GM18517 (cell line): Measurements from ENCODE around the gene CEP135.
"Not testable (repeated sequence)": the region's sequence is repeated elsewhere in the genome, so short reads cannot be mapped to it uniquely, and the experiment has no call there.

Experiments used
- ATAC-seq: cut with Tn5 transposase; IDR thresholded peaks from one replicate; pipeline ENCODE4 v1.9.1; 2021; ENCODE audit warnings: mild to moderate bottlenecking, moderate library complexity; ENCODE audit not compliant: unreplicated experiment

Gene CEP135, protein sequence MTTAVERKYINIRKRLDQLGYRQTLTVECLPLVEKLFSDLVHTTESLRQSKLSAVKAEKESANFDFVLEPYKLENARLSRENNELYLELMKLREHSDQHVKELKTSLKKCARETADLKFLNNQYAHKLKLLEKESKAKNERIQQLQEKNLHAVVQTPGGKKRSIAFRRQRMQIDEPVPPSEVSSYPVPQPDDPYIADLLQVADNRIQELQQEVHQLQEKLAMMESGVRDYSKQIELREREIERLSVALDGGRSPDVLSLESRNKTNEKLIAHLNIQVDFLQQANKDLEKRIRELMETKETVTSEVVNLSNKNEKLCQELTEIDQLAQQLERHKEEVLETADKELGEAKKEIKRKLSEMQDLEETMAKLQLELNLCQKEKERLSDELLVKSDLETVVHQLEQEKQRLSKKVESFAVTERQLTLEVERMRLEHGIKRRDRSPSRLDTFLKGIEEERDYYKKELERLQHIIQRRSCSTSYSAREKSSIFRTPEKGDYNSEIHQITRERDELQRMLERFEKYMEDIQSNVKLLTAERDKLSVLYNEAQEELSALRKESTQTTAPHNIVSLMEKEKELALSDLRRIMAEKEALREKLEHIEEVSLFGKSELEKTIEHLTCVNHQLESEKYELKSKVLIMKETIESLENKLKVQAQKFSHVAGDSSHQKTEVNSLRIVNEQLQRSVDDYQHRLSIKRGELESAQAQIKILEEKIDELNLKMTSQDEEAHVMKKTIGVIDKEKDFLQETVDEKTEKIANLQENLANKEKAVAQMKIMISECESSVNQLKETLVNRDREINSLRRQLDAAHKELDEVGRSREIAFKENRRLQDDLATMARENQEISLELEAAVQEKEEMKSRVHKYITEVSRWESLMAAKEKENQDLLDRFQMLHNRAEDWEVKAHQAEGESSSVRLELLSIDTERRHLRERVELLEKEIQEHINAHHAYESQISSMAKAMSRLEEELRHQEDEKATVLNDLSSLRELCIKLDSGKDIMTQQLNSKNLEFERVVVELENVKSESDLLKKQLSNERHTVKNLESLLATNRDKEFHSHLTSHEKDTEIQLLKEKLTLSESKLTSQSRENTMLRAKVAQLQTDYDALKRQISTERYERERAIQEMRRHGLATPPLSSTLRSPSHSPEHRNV

DNA sequence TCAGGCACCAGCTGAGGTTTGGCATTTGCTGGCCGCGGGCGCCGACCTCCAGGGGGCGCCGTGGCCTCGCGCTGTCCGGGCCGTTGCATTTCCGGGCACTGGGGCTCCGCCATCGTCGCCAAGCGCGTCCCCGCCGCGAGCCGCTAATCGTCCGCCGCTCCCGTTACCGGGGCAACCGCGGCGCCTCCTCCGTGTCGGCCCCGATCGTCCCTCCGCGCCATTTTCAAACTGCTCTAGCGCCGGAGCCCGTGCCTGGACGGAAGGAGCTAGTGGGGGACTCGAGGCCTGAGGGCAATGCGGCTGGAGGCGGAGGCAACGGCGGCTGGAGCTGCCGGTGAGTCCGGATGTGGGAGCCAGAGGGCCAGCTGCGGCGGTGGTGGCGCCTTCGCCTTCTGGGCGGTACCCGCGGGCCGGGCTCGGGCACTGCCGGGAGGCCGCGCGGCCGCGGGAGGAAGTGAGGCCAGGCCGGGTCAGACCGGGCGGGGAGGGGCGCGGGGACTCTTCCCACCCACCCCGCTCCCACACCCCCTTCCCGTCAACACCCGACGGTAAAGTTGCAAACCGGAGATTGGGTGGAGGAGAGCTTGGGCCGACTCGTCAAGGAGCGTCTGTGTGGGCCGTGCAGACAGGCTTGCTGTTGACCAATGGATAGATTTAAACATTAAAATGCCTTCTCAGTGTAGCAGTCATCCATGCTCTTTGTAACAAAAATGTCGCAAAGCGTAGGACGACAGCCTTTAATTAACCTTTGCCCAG, at the start of gene CEP135:
Gene CEP135, plus strand, starts transcription at position 220 of the 756 bp plus-strand sequence. CDS start 3,186 bp downstream, outside the sequence.
- peak; percentile 79 for ATAC-seq

- ATAC-seq = no peak
Observed at GRCh38 chr4:55902677-55903076, 46.1 kb upstream of the CEP135 start.

DNA sequence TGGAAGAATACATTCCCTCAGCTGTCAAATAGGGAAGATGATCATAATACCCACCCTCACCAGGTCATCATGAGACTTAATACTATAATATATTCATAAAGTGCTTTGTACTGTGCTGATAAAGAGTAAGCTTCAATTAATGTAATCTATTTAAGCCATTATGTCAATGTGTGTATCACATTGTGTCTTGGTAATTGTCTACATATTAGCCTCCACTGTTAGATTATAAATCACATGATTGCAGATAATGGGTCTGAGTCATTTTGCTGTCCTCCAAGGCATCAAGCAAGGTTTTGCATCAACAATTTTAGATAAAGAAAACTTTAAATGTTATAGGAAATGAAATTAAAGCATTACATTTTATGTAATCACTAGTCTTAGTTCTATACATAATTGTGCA, 45.2 kb upstream of the CEP135 start:
- no peak for ATAC-seq

DNA sequence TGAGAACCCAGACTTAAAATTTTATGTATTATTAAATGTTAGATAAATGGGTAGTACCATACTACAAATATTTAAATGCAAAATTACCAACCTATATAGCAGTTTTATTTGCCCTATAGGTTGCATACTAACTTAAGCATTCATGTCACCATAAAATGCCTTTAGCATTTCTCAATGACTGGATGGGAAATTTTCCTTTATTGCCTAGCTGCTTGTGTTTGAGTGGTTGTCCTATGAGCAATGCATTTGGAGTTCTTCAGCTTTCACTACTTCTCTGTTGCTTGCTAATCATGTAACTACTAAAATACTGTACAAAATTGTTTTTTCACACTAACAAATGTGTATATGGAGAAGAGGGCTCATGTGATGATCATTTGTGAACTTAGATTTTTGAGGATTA, 44.2 kb upstream of the CEP135 start:
- no peak for ATAC-seq

DNA sequence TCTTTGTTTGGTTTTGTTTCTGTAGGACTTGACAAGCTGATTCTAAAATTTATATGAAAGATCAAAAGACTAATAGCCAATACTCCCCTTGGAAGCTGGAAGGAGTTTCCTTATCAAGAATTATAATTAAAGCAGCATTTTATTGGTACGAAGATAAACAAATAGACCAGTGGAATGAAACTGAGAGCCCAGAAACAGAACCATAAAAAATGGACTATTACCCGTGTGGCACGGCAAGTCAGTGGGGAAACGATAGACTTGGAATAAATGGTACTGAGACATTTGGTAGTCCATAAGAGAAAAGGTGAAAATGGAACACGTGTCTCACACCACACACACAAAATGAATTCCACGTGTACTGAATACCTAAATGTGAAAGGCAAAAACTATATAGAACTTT, 42.4 kb upstream of the CEP135 start:
- no peak for ATAC-seq

- ATAC-seq = no peak
Observed at GRCh38 chr4:55906989-55907388, 41.8 kb upstream of the CEP135 start.

DNA sequence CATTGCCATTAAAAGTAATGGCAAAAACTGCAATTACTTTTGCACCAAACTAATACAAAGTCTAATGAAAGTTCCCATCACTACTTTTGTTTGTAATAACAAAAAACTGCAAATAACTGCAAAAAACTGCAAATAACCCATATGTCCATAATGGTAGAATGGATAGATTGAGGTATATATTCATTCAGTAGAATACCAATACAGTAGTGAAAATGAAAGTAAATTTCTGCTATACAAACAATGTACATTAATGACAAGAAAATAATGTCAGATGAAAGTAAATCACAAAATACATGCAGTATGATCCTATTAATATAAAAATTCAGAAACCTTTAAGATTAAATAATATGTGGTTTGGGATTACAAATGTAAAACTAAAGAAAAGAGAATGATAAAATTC, 41.3 kb upstream of the CEP135 start:
- no peak for ATAC-seq

DNA sequence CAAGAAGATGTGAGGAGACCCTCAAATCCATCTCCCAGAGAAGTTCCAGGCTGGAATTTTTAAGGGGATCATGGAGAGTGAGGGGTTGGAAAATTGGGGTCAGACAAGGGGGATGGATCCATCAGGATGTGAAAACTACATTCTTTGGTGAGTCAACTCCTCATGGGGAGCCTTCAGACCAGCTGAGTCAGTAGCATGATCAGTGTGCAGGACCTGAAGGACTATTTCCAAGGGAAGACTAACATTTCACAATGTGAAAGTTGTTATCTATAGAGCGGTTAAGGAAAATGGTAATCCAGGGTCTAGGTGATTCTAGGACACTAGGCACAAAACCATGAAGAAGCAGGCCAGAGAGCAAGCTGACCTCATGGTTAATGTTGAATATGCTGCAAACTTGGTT, 38.6 kb upstream of the CEP135 start:
- ATAC-seq = no peak

- no peak for ATAC-seq
Observed at GRCh38 chr4:55912249-55912648, 36.5 kb upstream of the CEP135 start.

GRCh38 chr4:55920571-55920970, 28.2 kb upstream of the CEP135 start:
- ATAC-seq = no peak

- no peak for ATAC-seq
Observed at GRCh38 chr4:55921093-55921492, 27.7 kb upstream of the CEP135 start.

DNA sequence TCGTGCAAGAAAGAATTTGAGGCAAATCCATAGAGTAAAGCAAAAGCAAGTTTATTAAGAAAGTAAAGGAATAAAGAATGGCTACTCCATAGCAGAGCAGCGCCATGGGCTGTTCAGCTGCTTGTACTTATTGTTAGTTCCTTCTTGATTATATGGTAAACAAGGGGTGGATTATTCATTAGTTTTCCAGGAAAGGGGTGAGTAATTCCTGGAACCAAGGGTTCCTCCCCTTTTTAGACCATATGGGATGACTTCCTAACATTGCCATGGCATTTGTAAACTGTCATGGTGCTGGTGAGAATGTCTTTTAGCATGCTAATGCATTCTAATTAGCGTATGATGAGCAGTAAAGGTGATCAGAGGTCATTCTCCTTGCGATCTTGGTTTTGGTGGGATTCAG, 23.5 kb upstream of the CEP135 start:
- no peak for ATAC-seq

GRCh38 chr4:55926610-55927009, 22.1 kb upstream of the CEP135 start:
- ATAC-seq = no peak

GRCh38 chr4:55927803-55928437, 20.8 kb upstream of the CEP135 start:
- no peak for ATAC-seq

- no peak for ATAC-seq
Observed at GRCh38 chr4:55928846-55929245, 19.9 kb upstream of the CEP135 start.

- no peak for ATAC-seq
Observed at GRCh38 chr4:55931043-55931442, 17.7 kb upstream of the CEP135 start.

- no peak for ATAC-seq
Observed at GRCh38 chr4:55931833-55932232, 16.9 kb upstream of the CEP135 start.

DNA sequence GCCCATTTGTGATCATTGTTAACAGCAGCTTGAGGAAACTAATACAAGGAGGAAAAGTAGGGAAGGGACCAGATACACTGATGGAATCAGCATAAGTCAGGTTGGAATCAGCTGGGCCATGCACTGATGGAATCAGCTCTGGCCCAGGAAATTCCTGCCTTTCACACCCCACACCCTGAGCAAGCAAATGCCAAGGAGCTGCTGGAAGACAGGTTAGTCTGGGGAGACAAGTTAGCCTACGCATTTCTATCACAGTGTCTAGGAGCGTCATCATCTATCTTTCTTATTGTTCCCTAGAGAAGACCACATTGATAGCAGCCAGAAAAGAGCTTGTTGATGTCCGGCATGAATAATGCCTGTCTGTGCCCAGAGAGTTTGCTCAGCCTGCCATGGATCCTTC, 16.2 kb upstream of the CEP135 start:
- no peak for ATAC-seq

DNA sequence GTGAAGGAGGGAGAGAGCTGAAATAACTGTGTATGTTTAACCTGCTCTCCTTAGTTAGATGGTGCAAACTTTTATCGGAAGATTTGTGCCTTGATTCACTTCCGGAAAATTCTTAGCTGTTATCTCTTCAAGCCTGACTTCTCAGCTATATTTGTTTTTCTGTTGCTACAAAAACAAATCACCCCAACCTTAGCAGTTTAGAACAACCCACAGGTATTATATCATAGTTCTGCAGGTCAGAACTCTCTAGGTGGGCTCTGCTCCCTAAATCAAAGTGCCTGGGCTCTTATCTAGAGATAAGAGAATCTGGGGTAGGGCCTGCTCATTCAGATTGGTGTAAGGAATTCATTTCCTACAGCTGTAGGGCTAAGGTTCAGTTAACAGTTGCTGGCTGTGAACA, 15.1 kb upstream of the CEP135 start:
- no peak for ATAC-seq

- ATAC-seq = not testable (repeated sequence)
Observed at GRCh38 chr4:55935907-55936306, 12.8 kb upstream of the CEP135 start.
